Omental fat pad (tissue), 4 donors: Measurements from ENCODE around the gene LYSET. TPM values are rescaled to one million over a fixed set of nuclear protein-coding genes. Genes with fewer than 3 reads are reported as not detected.
"Not testable (repeated sequence)": the region's sequence is repeated elsewhere in the genome, so short reads cannot be mapped to it uniquely, and the experiment has no call there.

Source experiments
- ATAC-seq: fragments of 150-250 bp; one replicate; pipeline ENCODE4 v1.9.1; 2016; ENCODE audit warnings: mild to moderate bottlenecking, moderate library complexity; ENCODE audit not compliant: low FRiP score
- DNase-seq: peaks from one replicate; pipeline ENCODE4 v3.0.0-alpha.2; 2019; ENCODE audit warnings: low spot score
- CTCF ChIP-seq, 3 donors: fragments of 450-650 bp; IDR thresholded peaks; one replicate each; pipeline ENCODE4 v1.5.1; 2016 to 2017; ENCODE audit warnings: antibody characterized with exemption in 3 of 3, mild to moderate bottlenecking in 3 of 3, moderate library complexity in 2 of 3
- total RNA-seq, 4 donors: library from RNA; depleted of rRNA; stranded (reverse); fragments of >200 nt; gene quantifications; one replicate each; pipeline ENCODE4 v1.1.0, GENCODE V29; 2016

The LYSET gene
- total RNA-seq, 4 donors from 2014 or later = 5.7 to 18.5 (median 9.2) TPM

GRCh38 chr14:93148979-93149378 lies 36.1 kb upstream of the LYSET start:
- DNase-seq (no peak), ATAC-seq (no peak)
- TF ChIP-seq CTCF (IDR thresholded peaks at IDR 0.05) = no peak

GRCh38 chr14:93150227-93151208 lies 34.6 kb upstream of the LYSET start:
- TF ChIP-seq CTCF (IDR thresholded peaks at IDR 0.05) = no peak
- ATAC-seq (no peak), DNase-seq (no peak)

GRCh38 chr14:93153121-93153520 lies 32.0 kb upstream of the LYSET start:
- no peak for ATAC-seq
- DNase-seq = no peak
- no peak for TF ChIP-seq CTCF (IDR thresholded peaks at IDR 0.05)

GRCh38 chr14:93155667-93156066 lies 29.4 kb upstream of the LYSET start:
- DNase-seq (no peak), ATAC-seq (no peak)
- TF ChIP-seq CTCF (IDR thresholded peaks at IDR 0.05) = no peak

- TF ChIP-seq CTCF (IDR thresholded peaks at IDR 0.05) = no peak
- no peak for DNase-seq
- ATAC-seq = no peak
Measured at GRCh38 chr14:93156693-93157369, 28.3 kb upstream of the LYSET start.

GRCh38 chr14:93158349-93158748 lies 26.8 kb upstream of the LYSET start:
- DNase-seq, ATAC-seq: not testable (repeated sequence)

GRCh38 chr14:93159625-93160352 lies 25.3 kb upstream of the LYSET start:
- ATAC-seq, DNase-seq: not testable (repeated sequence)
